HepG2 (cell line): ENCODE results near the gene GNA15. TPM values are rescaled to one million over a fixed set of nuclear protein-coding genes. Genes with fewer than 3 reads are reported as not detected.

ENCODE experiments used
- ATAC-seq: fragments of 200-7000 bp; cut with Tn5 transposase; 3 replicates; pipeline ENCODE4 v1.9.1; 2020; ENCODE audit warnings: mild to moderate bottlenecking, moderate library complexity
- BruUV-seq: library from RNA; stranded (reverse); fragments of 400-500 nt; replicated peaks from 2 replicates; lab custom pipeline; 2021; lab: Mats Ljungman, UMichigan
- CTCF ChIA-PET: fragments of 300-600 bp; formaldehyde crosslinking; extraction: SDS; loops from one replicate; lab custom pipeline; 2021; ENCODE audit warnings: low total read pairs, inconsistent platforms, low intra/inter-chr PET ratio; lab: Yijun Ruan, JAX
- POLR2A ChIA-PET: fragments of 350-600 bp; sonication (Branson Sonifier 250); formaldehyde crosslinking; loops from one replicate; lab custom pipeline; 2020; ENCODE audit warnings: antibody characterized with exemption, inconsistent platforms; lab: Yijun Ruan, JAX
- DNase-seq: peaks from one replicate; pipeline ENCODE4 v3.0.0-alpha.2; 2015; ENCODE audit warnings: low spot score
- FAIRE-seq: peaks from 3 replicates; lab custom pipeline; 2011; peaks lifted over from hg19 to GRCh38; lab: Jason Lieb, UNC
- H2AFZ ChIP-seq: one replicate; pipeline ENCODE4 v1.6.1; 2011; ENCODE audit warnings: low read length, inconsistent platforms
- H3K27ac ChIP-seq: fragments of 300-600 bp; 3 replicates; pipeline ENCODE4 v1.8.0; 2011; ENCODE audit warnings: mixed run types, mild to moderate bottlenecking, mixed read lengths, low read length, inconsistent platforms; ENCODE audit not compliant: insufficient read depth; ENCODE audit errors: extremely low read length
- H3K27me3 ChIP-seq, 2 experiments: fragments of 200-600 bp in 1 of 2; 2 replicates in 1 of 2; 3 replicates in 1 of 2; pipeline versions ENCODE4 v1.6.0 to v1.8.0; 2011; ENCODE audit warnings: low read length in 2 of 2, mild to moderate bottlenecking in 2 of 2, moderate library complexity in 2 of 2, inconsistent platforms in 1 of 2; ENCODE audit not compliant: insufficient read depth in 2 of 2, control insufficient read depth in 1 of 2
- H3K36me3 ChIP-seq, 2 experiments: fragments of 200-600 bp in 1 of 2; replicated peaks in 1 of 2; 2 replicates in 1 of 2; 3 replicates in 1 of 2; pipeline versions ENCODE4 v1.5.1 to v1.8.0; 2011; ENCODE audit warnings: low read length in 2 of 2, inconsistent platforms in 1 of 2; ENCODE audit not compliant: insufficient read depth in 2 of 2, control insufficient read depth in 1 of 2
- H3K4me1 ChIP-seq: 2 replicates; pipeline ENCODE4 v1.5.1; 2012; ENCODE audit warnings: low read length, inconsistent platforms; ENCODE audit not compliant: insufficient read depth
- H3K4me2 ChIP-seq: 2 replicates; pipeline ENCODE4 v1.6.0; 2011; ENCODE audit warnings: low read depth, low read length, inconsistent platforms
- H3K4me3 ChIP-seq, 3 experiments: fragments of 200-600 bp in 1 of 3; sonication (generic), shearing (Covaris generic) in 1 of 3; replicated peaks in 1 of 3; 2 replicates each; pipeline ENCODE4 v1.5.1; 2011 to 2016; ENCODE audit warnings: low read length in 3 of 3, inconsistent platforms in 2 of 3, low read depth in 2 of 3, mild to moderate bottlenecking in 2 of 3, control low read depth in 1 of 3, mixed read lengths in 1 of 3; ENCODE audit not compliant: insufficient read depth in 1 of 3
- H3K79me2 ChIP-seq: one replicate; pipeline ENCODE4 v1.6.1; 2011; ENCODE audit warnings: low read length, inconsistent platforms; ENCODE audit not compliant: insufficient read depth
- H3K9ac ChIP-seq: 2 replicates; pipeline ENCODE4 v1.6.0; 2011; ENCODE audit warnings: mild to moderate bottlenecking, low read depth, low read length, inconsistent platforms; ENCODE audit not compliant: insufficient read depth
- H3K9me3 ChIP-seq: 2 replicates; pipeline ENCODE4 v1.5.1; 2012; ENCODE audit warnings: mild to moderate bottlenecking, low read length
- H4K20me1 ChIP-seq: 2 replicates; pipeline ENCODE4 v1.6.0; 2011; ENCODE audit warnings: inconsistent platforms, mild to moderate bottlenecking, low read length, moderate library complexity; ENCODE audit not compliant: insufficient read depth
- IRX3 ChIP-seq: sonication (generic); formaldehyde crosslinking; IDR thresholded peaks from 2 replicates; pipeline ENCODE4 v1.8.1; 2023; ENCODE audit warnings: mild to moderate bottlenecking, low read depth, missing genetic modification reagents, borderline replicate concordance
- RELA ChIP-seq: sonication (generic); formaldehyde crosslinking; IDR thresholded peaks from 2 replicates; pipeline ENCODE4 v1.4.0; 2020; ENCODE audit warnings: missing genetic modification reagents
- YY1 ChIP-seq: IDR thresholded peaks from 2 replicates; pipeline ENCODE4 v1.6.1; 2011; ENCODE audit warnings: low read length, low read depth, moderate library complexity, mild to moderate bottlenecking; ENCODE audit not compliant: insufficient read depth, insufficient replicate concordance
- ZNF138 ChIP-seq: sonication (generic); formaldehyde crosslinking; IDR thresholded peaks from 2 replicates; pipeline ENCODE4 v1.5.0; 2020; ENCODE audit warnings: mild to moderate bottlenecking, low read depth, missing genetic modification reagents
- ZNF768 ChIP-seq: sonication (generic); formaldehyde crosslinking; IDR thresholded peaks from 2 replicates; pipeline ENCODE4 v1.4.0; 2020; ENCODE audit warnings: missing genetic modification reagents
- WGBS: methylation state at CpG from one replicate; pipeline ENCODE4 v1.1.6; 2017; ENCODE audit warnings: low lambda C conversion rate; 5-methylcytosine and 5-hydroxymethylcytosine counted together
- in situ Hi-C: cut with HindIII; loops from 2 replicates; pipeline ENCODE4 v1.10.0; 2017; ENCODE audit warnings: low pct_unique_long_range_greater_than_20kb; ENCODE audit not compliant: extremely low pct_ligation_motif_present
- intact Hi-C: fragments of 100-400 bp; cut with micrococcal nuclease; formaldehyde crosslinking; loops from one replicate; pipeline ENCODE4 v1.10.0; 2022; ENCODE audit not compliant: unreplicated experiment
- polyA plus RNA-seq, 8 experiments: library from polyadenylated mRNA; depleted of rRNA in 3 of 8; stranded (reverse) in 7 of 8; unstranded in 1 of 8; fragments of >200 nt; fragmentation: Illumina TruSeq in 4 of 8; extraction: Trizol in 4 of 8; gene quantifications; 2 replicates each; pipeline versions ENCODE4 v1.2.1 to v1.2.3, GENCODE V29; 2011 to 2016; ENCODE audit warnings: low read depth in 4 of 8, missing spikeins in 1 of 8, mixed read lengths in 1 of 8; ENCODE audit not compliant: insufficient read depth in 1 of 8
- total RNA-seq, 5 experiments: library from RNA; depleted of rRNA; stranded (reverse); fragments of >200 nt; fragmentation: Illumina TruSeq; extraction: Trizol; gene quantifications; 2 replicates each; pipeline ENCODE4 v1.2.3, GENCODE V29; 2016; ENCODE audit warnings: low read depth in 1 of 5
- TF ChIP-seq, protein P1 (sequence below): sonication (generic); formaldehyde crosslinking; conservative IDR thresholded peaks from 2 replicates; pipeline ENCODE4 v1.5.0; 2020; ENCODE audit warnings: missing genetic modification reagents
- TF ChIP-seq, protein P2 (sequence below): sonication (generic); formaldehyde crosslinking; IDR thresholded peaks from 2 replicates; pipeline ENCODE4 v1.4.0; 2020; ENCODE audit warnings: mild to moderate bottlenecking, missing genetic modification reagents
- TF ChIP-seq, protein P3 (sequence below): sonication (generic); formaldehyde crosslinking; IDR thresholded peaks from 2 replicates; pipeline ENCODE4 v1.8.0; 2022; ENCODE audit warnings: mild to moderate bottlenecking, missing genetic modification reagents; ENCODE audit not compliant: insufficient replicate concordance

GNA15 gene
- total and polyA plus RNA-seq, 2 of the 13 experiments (the other 11 are each of a cell fraction or from before 2014, with no cell fraction given): not detected

DNA sequence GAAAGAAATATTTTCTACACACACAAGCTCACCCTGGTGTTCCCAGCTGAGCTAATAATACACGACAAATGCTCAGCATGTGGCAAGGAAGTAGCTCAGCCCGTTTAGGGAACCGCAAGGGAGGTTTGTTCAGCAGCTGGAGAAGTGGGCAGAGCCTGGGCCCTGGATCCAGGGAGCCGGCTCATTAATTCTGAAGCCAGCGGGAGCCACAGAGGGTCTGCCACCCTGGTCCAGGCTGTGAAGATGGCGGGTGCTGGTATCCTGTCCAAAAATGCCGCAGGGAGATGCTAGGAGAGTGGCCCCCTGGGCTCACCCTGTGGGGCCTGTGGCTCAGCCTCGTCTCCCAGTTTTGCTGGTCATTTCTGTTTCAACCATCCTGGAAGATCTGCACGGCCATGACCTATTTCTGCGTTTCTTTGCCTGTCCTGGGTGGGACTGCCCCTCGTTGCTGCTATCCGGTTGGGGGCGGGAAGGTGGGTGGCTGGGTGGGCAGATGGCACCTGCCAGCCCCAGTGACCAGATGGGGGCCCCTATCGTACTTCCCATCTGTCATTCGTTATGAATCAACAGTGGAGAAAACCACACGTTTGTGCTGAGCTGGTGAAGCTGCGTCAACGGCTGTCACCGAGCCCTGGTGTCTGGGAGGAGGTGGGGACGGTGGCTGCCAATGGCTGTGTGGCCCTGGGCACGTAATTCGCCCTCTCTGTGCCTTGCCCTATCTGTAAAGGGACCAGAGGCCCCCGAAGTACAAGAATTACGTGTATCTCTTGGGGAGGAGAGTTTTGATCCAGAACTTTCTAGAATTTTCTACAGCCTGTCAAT lies 2.7 kb upstream of the GNA15 start:
- DNase-seq (no peak), FAIRE-seq (no peak), ATAC-seq (no peak)
- BruUV-seq: no TSS peak
- Histone ChIP-seq H3K4me2 (no peak overlapping the region; the same call in 1 of the 2 replicates), H2AFZ (no peak overlapping the region), H3K36me3 (no peaks in the 10 kb centered on the region), H3K9me3 (no peaks in the 10 kb centered on the region), H3K27ac (no peak overlapping the region), H3K9ac (no peak overlapping the region), H3K79me2 (no peaks in the 10 kb centered on the region), H3K4me1 (peaks cover 7% of the 10 kb centered on the region; the same call in 1 of the 2 replicates), H3K27me3 (peaks cover 0 to 7% of the 10 kb centered on the region in 2 experiments; a peak in 2 of 5 replicates), H4K20me1 (no peaks in the 10 kb centered on the region), H3K4me3 (no peak overlapping the region)
- in situ Hi-C loops: no loop called here
- TF ChIP-seq, protein P1, sequence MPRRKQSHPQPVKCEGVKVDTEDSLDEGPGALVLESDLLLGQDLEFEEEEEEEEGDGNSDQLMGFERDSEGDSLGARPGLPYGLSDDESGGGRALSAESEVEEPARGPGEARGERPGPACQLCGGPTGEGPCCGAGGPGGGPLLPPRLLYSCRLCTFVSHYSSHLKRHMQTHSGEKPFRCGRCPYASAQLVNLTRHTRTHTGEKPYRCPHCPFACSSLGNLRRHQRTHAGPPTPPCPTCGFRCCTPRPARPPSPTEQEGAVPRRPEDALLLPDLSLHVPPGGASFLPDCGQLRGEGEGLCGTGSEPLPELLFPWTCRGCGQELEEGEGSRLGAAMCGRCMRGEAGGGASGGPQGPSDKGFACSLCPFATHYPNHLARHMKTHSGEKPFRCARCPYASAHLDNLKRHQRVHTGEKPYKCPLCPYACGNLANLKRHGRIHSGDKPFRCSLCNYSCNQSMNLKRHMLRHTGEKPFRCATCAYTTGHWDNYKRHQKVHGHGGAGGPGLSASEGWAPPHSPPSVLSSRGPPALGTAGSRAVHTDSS (CRISPR knock-in tag): no peak
- TF ChIP-seq RELA (CRISPR knock-in tag) (no peak), IRX3 (no peak), ZNF768 (CRISPR knock-in tag) (peak; percentile 92)
- WGBS: 24% methylated on average over 10 of the region's 24 CpGs
- intact Hi-C loops: no loop called here
- POLR2A ChIA-PET: no interaction called here
- CTCF ChIA-PET: no interaction called here

DNA sequence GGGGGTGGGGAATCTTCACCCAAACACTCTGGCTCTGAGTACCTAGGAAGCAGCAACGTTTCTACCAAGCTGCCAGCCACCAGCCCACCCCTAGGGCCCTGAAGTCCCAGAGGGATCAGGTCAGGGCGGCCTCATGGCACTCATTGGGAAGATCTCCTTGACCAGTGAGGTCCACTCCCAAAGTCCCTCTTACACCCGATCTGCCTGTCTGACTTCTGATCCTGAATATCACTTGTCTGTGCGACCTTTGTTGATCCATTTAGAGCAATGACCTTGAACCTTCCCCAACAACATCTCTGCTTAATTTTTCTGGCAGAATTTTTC lies 2.1 kb upstream of the GNA15 start:
- ATAC-seq: no peak
- POLR2A ChIA-PET: no interaction called here
- FAIRE-seq: no peak

More for the DNA sequence above, 2.1 kb upstream of the GNA15 start:
- Histone ChIP-seq H3K4me1 (peaks cover 7% of the 10 kb centered on the region; the same call in 1 of the 2 replicates), H3K4me3 (no peak overlapping the region), H3K27me3 (peaks cover 0 to 7% of the 10 kb centered on the region in 2 experiments; a peak in 2 of 5 replicates), H2AFZ (no peak overlapping the region), H3K9ac (no peak overlapping the region)
- CTCF ChIA-PET: no interaction called here
- in situ Hi-C loops: no loop called here
- DNase-seq: no peak
- TF ChIP-seq ZNF138: no peak
- TF ChIP-seq, protein P2, sequence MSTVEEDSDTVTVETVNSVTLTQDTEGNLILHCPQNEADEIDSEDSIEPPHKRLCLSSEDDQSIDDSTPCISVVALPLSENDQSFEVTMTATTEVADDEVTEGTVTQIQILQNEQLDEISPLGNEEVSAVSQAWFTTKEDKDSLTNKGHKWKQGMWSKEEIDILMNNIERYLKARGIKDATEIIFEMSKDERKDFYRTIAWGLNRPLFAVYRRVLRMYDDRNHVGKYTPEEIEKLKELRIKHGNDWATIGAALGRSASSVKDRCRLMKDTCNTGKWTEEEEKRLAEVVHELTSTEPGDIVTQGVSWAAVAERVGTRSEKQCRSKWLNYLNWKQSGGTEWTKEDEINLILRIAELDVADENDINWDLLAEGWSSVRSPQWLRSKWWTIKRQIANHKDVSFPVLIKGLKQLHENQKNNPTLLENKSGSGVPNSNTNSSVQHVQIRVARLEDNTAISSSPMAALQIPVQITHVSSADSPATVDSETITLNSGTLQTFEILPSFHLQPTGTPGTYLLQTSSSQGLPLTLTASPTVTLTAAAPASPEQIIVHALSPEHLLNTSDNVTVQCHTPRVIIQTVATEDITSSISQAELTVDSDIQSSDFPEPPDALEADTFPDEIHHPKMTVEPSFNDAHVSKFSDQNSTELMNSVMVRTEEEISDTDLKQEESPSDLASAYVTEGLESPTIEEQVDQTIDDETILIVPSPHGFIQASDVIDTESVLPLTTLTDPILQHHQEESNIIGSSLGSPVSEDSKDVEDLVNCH (CRISPR knock-in tag): no peak
- TF ChIP-seq, protein P3, sequence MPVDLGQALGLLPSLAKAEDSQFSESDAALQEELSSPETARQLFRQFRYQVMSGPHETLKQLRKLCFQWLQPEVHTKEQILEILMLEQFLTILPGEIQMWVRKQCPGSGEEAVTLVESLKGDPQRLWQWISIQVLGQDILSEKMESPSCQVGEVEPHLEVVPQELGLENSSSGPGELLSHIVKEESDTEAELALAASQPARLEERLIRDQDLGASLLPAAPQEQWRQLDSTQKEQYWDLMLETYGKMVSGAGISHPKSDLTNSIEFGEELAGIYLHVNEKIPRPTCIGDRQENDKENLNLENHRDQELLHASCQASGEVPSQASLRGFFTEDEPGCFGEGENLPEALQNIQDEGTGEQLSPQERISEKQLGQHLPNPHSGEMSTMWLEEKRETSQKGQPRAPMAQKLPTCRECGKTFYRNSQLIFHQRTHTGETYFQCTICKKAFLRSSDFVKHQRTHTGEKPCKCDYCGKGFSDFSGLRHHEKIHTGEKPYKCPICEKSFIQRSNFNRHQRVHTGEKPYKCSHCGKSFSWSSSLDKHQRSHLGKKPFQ (CRISPR knock-in tag): no peak
- TF ChIP-seq YY1: no peak
- TF ChIP-seq, all 625 proteins: peak for 0
- H3K4me2 ChIP-seq: no peak overlapping the region
- WGBS: 4% methylated on average over 2 of the region's 4 CpGs
- no peaks in the 10 kb centered on the region for H3K79me2 ChIP-seq
- intact Hi-C loops: no loop called here
- no peaks in the 10 kb centered on the region for H4K20me1 ChIP-seq
- BruUV-seq: no TSS peak
- no peaks in the 10 kb centered on the region for H3K9me3 ChIP-seq
- no peaks in the 10 kb centered on the region for H3K36me3 ChIP-seq
- H3K27ac ChIP-seq: no peak overlapping the region
